Measurements from ENCODE around the gene PTPRE.

PTPRE gene

DNA sequence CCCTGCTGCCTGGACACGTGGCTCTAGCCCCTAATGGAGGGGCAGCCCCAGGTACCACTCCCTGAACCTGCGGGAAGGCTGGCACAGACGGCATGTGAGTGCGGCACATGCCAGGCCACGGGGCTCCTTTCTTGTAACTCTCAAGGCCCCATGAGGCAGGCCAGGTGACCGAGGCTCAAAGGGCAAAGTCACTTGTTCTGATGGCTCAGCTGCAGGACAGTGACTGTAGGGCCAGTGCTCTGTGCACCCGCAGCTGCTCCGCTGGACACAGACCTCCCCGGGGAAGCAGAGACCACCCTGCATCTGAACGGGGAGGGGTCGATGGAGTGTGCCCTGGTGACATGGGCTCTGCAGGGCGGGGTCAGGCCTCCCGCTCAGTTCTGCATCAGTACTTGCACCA lies 55.3 kb downstream of the PTPRE start:
- DNase-seq = no peak

DNA sequence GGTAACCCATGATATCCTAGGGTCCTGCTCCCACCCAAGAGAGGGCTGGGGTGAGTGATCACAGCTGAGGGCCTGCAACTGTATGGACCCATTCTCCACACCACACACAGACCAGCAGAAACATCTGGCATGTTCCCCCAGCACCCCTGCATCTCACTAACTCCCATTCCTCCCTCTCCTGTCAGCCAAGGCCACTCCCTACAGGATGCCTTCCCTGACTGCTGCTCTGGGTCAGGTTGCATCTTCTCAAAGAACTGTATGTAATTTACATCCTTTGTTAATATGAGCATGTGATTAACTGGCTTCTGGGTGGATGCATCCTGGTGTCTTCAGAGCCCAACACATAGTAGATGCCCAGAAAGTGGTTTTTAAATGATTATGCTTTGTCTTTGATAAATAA lies 56.2 kb downstream of the PTPRE start:
- DNase-seq = no peak

DNA sequence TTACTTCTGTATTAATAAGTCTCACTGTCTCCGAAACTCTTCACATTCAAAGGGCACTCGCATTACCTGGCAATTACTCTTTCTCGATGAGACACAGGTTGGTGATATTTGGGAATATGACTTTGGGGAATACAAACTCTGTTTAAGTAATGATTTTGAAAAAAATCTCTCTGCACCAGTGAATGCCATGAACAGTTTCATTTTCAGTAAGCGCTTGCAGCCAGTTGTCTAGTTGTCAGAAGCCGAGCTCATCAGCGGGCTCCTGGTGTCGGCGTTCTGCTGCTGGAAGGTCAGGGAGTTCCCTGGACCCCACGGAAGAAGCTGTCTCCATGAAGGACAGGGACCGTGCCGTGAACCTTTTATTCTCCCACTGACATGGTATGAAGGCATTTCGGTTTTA lies 57.7 kb downstream of the PTPRE start:
- DNase-seq = no peak

DNA sequence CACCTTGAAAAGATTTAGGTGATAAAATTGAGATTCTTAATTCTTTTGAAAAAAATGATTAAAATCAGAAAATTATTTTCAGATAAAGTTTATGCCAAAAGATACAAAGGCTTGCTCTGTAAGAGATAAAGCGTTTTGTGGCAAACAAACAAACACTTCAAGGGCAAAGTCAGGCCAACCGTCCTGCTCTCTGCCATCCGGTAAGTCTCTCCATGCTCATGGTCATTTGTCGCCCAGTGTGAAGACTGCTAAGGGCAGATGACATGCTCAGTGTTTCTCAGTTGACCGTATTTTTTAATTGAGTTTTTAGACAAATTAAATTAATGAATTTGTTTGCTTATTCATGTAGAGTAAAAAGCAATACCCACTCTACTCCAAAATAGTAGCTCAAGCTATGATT lies 60.0 kb downstream of the PTPRE start:
- no peak for DNase-seq

DNA sequence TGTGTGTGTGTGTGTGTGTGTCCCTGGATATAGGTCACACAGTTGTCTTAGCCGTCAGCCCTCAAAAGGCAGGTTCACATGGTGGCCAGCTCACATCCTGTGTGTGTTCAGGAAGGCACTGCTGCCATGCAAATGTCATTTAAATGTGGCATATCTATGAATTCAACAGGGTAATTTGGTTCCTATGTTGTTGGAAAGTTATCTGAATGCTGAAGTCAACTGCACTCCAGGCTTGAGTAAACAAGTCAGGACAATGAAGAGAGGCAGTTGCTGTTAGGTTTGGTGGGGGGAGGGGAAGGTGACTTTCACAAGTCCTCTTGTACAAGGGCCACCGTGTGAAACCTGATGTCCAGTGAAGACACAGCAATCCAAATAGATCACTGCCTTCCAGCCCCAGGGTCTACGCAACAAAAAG lies 61.1 kb downstream of the PTPRE start:
- DNase-seq = no peak

DNA sequence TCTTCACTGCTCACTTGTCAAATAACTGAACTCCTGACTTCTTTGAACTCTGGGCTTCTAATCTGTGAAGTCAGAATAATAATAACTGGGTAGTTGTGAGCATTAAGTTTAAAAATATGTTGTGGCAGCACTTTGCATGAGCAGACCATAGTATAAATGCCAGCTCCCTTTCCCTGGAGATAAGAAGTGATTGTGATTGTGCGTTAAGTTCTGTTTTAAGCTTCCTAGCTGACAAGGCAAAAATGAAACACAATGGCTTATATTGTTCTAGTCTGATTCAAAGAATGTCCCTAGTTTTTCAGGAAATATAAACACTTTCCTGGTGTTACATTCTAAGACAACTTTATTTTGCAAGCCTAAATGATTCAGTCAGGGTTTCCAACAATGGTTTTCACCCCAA lies 61.8 kb downstream of the PTPRE start:
- DNase-seq = no peak

DNA sequence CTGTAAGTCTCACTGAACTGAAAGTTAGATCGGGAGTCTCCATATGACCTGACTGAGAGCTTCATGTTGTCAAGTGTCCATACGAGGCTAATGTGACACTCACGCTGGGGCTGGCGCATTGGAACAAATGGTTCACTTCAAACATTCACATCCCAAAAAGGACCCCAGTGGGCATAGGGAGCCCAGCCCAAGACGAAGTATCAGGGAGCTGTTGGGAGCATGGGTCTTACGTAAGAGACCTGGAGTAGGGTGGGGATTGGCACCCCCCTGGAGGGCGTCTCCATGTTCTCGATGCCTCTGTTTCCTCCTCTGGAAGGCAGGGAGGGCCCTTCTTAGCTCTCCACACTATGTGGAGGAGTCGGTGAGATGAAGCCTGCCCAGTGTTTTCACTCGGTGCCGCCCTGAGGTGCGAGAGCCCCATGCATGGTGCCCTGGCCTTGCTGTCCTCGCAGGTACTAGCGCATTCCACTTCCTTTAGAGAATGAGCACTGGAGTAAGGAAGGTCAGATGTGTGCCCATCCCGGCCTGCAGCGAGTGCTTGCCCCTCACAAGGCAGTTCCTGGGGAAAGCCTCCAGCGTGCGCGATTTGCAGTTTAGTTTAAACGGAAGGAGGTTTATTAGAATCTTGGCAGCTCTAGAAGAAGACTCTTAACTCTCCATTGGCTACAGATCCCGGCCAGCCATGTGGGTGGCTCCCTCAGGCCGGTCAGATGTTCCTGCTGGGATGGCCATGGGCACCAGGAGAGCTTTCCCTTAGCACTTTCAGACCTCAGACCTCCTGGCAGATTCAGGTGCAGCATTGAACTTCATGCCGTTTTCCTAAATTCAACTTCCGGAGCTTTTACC lies 64.4 kb downstream of the PTPRE start:
- DNase-seq = no peak

DNA sequence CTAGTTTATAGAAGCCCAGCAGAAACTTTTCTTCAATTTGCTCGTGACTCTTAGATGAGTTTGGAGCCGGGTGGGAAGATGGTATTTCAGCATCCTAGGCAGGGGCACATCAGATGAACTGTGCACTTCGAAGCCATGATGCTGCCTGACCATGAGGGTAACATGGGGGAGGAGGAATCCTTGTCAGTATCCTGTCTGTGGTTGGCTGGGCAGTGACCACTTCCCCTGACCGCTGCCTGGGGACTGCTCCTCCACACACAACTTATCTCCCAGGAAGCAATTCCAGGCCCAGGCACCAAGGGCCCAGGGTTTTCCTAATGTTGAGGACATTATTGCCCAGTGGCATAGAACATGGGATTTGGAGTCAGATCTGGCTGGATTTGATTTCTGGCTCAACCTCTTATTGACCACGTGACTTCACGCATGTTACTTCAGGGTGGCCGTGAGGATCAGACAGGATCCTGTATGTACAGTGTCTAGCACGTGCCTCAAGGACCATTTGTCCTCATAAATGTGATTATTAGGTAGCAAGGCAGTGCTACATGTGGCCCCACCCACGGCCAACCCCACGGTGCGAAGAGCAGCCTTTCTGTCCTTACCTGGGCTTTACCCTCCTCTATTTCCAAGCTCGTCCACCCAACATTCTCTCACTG lies 65.2 kb downstream of the PTPRE start:
- DNase-seq = no peak

DNA sequence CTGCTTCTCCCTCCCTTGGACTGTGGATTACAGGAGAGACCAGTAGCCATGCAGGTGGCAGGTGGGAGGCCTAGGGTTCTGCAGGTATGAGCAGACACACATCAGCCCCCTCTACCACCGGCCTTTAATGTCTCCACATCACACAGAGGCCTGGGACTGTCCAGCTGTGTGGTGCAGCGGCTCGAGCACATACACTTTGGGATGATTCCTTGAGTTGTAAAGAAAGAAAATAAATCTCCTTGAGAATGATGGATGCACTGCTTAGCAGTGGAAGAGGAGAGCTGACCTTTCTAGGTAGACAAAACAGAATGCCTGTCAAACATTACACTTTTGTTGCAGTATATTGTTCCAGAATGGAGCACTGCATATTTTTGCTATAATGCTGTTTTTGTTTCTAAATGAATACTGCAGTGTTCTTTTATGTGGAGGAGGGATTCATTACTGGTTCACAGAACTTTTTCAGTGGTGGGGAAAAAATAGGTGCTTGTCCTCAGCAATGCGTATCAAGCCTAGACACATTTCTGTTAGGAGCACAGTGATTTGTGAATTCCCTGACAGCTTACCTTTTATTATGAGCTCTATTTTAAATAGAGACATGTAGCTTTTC lies 66.0 kb downstream of the PTPRE start:
- no peak for DNase-seq

DNA sequence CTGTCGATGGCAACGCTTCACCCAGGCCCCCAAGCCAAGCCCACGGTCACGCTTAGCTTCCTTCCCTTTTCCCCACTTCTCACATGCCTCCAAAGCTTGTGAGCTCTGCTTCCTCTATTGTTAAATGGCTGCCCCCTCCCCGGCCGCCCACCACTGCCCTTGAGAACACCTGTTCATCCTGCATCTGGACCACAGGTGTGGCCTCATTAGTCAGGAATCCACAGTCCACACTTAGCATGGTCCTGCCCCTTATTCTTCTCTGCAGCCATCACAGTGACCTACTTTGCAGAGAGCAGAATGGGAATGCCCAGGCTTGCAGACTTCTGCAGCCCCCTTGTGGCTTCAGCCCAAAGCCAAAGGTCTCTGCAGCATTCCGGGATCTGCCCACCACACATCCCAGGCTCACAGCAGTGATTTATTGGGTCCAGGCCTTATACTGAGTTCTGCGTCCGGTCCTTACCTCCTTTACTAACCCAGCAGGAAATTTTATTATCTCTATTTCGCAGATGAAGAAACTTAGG lies 66.9 kb downstream of the PTPRE start:
- no peak for DNase-seq

DNA sequence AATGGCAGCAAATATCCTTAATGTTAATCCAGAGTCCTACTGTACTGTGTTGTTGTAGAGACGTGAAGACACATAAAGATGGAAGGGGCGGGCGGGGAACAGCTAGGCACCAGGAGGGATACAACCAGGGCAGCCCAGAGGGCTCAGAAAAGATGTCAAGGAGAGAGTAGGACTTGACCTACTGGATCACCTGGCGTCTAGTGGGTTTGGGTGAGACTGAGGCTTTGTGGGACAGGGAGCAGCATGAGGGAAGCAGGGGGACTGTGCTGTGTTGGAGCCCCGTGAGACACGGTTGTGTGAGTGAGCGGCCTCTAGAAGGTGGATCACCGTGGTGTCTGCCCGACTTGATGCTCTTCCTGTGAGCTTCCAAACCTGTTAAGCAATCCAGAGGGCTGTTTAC lies 68.0 kb downstream of the PTPRE start:
- no peak for DNase-seq

DNA sequence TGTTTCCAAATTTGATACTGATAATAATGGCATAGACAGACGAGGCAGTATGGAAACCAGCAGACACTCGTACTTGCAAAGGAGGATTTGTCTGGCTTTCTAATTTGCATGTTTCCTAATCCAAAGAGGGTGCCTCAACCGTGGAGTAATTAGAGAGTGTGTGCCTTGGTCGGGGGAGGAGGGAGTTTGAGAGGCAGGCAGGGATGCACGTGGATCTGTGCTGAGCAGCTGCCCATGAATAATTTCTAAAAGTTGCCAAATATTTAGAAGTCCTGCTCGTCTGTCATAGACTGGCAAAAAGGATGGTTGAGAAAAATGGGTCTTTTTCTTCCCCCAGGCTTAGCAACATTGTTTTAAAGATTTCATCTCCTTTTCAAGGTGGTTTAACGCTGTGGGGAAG lies 69.4 kb downstream of the PTPRE start:
- DNase-seq = no peak

DNA sequence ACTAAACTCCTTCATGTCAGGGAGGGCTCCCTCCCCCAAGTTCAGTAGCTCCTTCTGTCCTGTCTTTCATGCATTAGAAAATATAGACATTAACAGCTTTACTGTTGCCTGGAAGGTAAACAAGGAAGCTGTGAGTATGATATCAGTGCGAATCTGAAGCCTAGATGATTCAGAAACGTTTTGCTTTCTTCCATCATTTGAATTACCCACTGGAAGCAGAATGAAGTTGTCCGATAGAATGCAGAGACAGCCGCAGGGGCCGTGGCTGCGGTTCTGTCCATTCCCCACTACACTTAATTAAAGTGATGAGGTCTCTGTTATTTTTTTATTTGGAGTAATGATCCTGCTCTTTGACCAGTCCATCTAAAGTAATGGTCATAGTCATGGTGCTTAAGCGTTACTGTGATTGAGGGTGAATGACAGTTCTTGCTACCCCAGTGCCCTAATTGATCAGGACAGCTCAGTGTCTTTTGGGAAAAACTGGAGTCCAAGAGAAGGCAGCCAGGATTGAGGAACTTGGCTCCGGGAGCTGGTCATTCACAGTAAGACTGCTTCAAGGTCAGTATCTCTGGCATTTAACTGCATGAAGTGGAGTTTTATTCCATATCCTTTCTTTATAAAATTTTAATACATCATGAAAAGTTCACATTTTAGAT lies 69.9 kb downstream of the PTPRE start:
- DNase-seq = no peak

DNA sequence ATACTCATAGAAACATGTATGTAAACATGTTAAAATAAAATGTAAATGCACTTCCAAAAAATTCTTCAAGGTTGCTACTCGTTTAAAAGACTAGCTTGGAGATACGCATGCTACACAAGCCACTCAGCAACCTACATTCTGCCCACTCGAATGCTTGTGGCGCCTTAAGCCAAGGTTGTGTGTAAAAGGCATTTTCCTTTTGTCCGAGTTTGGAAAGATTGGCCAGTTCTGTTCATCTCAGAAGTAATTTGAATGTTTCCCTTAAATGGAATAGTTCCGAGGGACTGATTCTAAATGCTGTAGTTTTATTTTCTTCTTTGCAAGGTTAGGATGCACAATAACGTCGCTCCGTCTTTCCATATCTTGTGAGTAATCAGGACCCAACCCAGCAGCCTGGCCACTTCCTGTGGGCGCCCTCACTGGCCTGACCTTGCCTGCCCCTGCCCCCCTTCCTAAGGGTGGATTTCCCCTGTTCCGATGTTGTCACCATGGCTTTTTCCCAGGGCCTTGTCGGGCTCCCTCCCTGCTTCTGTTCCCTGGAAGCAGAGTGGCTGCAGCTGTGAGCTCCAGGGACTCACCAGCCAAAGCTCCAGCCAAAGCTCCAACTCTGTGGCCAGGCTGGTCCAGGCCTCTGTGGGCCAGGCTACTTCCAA lies 70.6 kb downstream of the PTPRE start:
- DNase-seq = no peak

DNA sequence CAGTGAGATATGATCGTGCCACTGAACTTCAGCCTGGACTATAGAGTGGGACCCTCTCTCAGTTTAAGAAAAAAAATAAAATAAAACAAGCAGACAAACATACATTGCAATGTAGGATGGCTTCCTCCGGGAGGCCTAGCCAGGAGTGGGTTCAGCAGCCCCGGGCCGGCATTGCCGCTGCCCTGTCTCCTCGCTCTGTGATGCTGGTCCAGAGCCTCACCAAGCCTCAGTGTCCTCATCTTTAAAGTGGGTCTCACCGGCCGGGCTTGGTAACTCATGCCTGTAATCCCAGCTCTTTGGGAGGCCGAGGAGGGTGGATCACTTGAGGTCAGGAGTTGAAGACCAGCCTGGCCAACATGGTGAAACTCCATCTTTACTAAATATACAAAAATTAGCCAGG lies 71.6 kb downstream of the PTPRE start:
- no peak for DNase-seq

DNA sequence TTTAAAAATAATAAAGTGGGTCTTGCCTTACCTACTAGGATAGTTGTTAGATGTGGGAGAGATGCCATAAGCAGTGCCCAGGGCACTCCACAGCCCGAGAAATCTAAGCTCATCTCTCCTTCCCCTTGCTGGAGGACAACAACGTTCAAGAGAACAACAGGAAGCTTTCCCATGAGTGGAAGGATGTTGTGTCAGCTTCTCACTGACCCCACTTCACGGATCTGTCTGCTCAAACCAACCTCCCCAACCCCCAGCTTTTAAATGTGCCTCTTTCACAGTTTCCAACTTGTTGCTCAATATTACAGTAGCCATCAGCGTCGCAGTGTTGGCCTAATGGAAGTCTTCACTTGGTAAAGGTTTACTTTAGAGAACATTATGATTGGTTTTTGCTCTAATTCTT lies 72.1 kb downstream of the PTPRE start:
- no peak for DNase-seq

DNA sequence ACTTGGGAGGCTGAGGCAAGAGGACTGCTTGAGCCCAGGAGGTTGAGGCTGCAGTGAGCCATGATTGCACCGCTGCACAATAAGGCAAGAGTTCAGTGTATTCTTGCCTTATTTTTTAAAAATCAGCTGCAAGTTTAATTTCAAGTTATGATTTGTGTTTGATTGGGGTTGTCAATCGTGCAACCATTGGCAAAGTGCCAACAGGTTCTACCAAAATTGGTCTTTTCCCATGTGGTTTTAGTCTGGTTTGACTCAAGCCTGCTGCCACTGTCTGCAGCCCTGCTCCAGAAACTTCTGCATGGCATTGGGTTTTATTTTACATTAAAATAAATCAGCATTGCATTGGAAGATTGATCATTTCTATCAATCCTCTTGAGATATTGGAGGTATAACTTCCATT lies 72.7 kb downstream of the PTPRE start:
- DNase-seq = no peak

DNA sequence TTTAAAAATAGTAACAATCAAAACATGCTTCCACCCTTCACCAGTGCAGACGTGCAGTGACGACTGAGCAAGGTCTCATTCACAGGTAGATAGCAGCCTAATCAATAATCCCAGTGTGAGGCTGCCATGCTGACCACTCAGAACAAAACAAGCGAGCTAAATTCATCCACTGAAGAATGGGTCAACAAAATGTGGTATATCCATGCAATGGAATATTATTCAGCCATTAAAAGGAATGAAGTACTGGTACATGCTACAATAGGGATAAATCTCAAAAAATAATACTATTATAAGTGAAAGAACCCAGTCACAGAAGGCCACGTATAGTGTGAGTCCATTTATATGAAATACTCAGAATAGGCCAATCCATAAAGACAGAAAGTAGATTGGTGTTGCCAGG lies 74.0 kb downstream of the PTPRE start:
- no peak for DNase-seq

DNA sequence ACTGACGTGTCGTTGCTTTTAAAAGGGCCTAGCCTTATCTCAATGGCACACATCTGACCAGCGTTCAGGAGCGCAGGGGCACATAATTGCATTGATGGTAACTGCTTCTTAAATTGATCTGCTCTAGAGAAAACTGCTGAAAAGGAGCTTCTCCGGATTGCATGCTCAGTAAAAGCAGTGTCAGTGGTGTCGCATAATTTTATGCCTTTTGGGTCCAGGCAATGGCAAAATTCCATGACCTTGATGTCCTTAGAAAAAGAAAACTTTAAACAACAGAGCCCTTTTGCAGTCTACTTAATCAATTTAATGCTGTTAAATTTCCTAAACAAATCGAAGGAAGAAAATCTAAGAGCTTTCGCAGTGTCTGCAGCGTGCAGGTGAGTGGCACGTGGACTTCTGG lies 75.7 kb downstream of the PTPRE start:
- no peak for DNase-seq

DNA sequence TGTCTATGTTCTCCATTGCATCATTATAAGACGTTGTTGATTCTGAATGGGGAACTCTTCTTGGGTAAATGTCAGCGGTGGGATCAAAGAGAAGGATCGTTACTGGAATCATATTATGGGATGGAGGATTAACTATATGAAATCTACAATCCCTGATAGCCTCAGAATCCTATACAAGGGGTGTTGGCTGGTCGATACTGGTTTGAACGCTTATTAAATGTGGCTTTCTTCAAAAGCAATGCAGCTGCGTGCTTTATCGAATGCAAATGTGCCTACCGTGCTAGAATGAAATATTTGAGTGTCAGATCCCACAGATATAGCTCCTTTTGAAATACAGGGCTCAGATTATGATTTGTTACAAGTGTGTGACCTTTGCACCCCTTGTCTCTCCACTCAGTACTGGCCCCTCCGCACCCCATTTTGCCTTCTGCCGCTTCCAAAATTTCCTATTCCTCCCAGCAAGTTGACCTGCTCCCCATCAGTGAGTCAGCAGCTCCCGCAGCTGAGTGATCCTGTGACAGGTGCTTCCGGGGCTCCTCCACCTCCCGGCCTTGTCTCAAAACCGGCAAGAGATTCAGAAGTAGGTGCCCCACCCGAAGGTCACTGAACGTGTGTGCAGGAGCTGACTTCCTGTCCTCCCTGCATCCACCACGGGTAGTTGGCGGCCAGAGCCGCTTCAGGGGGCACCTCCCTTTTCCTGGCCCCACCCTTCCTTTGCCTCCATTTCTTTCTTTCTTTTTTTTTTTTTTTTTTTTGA lies 76.6 kb downstream of the PTPRE start:
- no peak for DNase-seq

DNA sequence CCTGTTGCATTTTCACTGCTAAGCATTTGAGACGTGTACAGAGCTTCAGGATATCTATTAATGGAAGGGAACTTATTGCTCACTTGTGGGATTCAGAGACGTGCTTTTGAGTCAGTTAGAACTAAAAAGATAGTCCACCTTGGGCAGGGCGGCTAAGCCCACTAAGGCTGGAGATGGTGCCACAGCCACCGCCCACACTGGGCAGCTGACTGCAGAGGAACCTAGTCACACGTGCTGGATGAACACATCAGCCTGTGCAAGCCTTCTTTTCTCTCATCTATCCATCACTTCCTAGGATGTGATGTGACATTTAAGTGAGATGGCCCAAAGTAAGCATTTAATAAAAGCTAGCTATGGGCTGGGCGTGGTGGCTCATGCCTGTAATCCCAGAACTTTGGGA lies 78.0 kb downstream of the PTPRE start:
- DNase-seq = no peak
